Measurements from ENCODE around the gene TMEM17.

Gene TMEM17

GRCh38 chr2:62455957-62456692, 49.9 kb downstream of the TMEM17 start:
- no peak for DNase-seq (ENCODE audit: low spot score)

GRCh38 chr2:62453955-62454354, 52.0 kb downstream of the TMEM17 start:
- no peak for DNase-seq (ENCODE audit: low spot score)

GRCh38 chr2:62452701-62453454, 53.1 kb downstream of the TMEM17 start:
- DNase-seq (ENCODE audit: low spot score), result peak; percentile 82

- no peak for DNase-seq (ENCODE audit: low spot score)
Measured at GRCh38 chr2:62450716-62451191, 55.2 kb downstream of the TMEM17 start.

All from kidney tubule cell (primary cell).